AML-193 (cell line): Measurements from ENCODE around the gene ZBTB7C.
"Not testable (repeated sequence)": the region's sequence is repeated elsewhere in the genome, so short reads cannot be mapped to it uniquely, and the experiment has no call there.

Source experiments
- DNase-seq, 2 experiments: peaks; one replicate each; lab custom pipeline; 2025; lab: John Stamatoyannopoulos, UW

Gene ZBTB7C

GRCh38 chr18:48408727-48409590 is at the start of gene ZBTB7C:
ZBTB7C (minus strand) TSS chr18:48409383.
- no peak for DNase-seq

- no peak for DNase-seq
Measured at GRCh38 chr18:48456838-48457237, 47.7 kb upstream of the ZBTB7C start.

DNA sequence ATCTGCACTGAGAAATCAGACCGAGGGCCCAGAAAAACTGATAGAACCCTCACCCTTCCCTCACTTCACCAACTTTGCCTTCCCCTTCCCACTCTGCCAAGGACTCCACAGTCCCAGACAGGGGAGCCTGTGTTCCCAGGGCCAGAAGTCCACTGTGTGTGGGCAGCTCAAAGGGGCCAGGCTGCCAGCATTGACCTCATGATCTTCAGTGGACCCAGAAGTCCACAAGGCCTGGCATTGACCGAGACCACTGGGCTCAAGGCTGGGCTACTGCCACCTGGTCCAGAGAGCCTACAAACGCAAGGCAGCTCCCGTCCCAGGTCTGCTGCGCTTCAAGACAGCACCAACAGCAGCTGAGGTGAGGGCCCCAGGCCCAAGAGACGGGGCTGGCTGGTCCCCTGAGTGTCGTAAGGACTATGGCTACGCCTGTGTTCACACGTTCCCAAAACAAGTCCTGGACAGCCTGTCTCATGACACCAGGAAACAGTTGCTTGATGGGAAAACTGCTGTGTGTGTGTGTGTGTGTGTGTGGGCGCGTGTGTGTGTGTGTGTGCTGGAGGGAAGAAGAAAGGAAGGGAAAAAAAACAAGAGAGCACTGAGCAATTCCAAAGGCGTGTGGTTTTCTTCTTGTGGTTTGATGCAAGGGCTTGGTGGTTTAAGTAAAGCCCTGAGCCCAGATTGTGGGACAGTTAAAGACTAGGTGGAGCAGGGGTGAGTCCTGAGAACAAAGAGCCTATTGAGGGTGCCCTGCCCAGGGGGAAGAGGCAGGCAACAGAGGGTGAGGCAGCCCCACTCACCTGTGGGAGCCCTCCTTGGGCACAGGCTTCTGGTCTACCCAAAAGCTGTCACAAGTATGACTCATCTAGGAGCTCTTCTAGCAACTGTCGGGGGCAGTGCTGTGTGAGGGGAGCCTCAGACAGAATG is 46.6 kb upstream of the ZBTB7C start:
- peak; percentile 22 to 30 for DNase-seq

DNA sequence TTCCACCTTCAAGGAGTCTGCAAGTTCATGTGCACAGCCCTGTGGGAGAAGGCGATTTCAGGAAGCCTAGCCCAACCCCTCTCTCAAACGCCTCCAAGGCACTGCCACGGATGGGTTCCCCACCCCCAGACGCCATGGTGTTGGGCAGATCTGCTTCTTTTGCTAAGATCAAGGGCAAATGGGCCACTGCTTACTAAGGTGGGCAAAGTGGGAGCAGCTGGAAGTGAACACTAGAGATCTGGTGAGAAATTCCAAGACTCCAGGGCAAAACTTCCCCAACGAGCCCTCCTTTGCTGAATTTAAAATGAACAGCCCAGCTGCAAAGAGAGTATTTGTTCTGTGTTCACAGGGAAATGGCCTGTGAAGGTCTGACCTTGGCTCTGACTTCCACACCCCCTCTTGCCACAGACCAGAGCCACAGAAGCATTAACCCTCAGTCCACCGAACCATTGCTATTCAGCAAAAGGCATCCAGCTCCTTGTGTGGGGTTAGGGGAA is 45.1 kb upstream of the ZBTB7C start:
- DNase-seq, result no peak

DNA sequence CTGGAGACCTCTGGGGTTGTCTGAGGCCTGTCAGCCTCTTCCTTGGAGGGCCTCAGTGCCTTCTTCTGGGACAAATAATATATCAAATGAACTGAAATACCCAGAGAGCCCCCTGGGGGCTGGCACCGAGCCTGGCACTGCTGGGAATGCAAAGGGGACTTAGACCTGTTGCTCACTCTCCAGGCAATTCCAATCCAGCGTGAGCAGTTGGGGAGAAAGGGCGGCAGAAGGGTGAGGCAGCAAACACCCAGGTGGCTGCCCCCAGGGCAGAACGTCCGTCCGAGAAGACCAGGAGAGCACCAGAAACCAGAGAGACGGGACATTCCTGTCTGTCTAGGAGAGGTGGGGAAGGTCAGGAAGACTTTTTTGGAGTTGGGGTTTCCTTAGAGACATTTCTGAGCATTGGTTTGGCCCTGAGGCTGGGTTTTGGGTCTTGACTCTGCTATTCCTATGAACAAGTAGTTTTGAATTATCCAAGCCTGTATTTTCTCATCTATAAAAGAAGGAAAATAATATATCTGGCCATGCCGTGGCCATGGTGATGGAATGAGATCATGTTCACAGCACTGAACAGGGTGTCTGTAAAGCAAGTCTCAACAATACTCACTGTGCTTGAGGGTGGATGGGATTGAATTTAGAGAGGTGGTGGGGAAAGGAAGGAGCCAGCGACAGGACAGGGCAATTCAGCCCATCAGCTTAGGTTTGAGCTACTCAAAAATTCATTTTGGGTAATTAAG is 44.3 kb upstream of the ZBTB7C start:
- DNase-seq, result no peak

DNA sequence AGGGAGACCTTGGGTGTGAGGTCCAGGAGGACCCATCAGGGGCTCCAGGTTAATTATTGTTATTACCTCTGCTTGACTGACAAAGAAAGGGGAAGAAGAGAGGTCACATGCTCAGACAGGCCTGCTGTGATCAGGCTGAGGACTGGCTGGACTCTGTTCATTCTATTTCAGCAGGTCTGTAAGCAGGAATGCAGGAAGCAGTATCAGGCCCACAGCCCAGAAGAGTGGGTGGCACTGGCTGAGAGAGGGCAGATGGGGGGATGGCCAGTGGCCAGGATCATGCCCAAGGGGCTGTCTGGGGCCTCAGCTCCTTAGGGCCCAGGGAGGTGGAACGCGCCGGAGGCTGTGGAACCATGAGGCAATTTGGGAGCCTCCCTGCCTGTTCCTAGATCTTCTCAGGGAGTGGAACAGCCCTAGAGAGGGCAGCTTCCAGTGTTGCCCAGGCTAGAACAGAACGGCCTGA is 43.7 kb upstream of the ZBTB7C start:
- DNase-seq, result no peak

DNA sequence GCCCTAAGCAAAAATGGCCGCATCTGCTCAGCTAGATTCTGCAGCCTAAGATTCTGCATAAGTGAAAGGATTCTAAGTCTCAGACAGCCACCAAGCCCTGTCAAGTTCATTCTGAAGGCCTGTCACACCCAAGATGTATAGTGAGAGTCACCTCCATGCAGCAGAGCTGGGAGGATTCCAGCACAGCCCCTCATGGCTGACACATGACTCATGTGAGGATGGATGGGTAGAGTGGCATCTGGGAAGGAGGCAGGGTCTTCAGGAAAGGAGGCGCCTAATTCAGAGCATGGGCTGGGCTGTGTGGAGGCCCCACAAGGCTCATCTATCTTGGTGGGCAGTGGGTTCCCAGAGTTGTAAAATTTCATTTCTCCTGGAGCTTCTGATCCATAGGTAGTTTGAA is 41.5 kb upstream of the ZBTB7C start:
- no peak for DNase-seq

DNA sequence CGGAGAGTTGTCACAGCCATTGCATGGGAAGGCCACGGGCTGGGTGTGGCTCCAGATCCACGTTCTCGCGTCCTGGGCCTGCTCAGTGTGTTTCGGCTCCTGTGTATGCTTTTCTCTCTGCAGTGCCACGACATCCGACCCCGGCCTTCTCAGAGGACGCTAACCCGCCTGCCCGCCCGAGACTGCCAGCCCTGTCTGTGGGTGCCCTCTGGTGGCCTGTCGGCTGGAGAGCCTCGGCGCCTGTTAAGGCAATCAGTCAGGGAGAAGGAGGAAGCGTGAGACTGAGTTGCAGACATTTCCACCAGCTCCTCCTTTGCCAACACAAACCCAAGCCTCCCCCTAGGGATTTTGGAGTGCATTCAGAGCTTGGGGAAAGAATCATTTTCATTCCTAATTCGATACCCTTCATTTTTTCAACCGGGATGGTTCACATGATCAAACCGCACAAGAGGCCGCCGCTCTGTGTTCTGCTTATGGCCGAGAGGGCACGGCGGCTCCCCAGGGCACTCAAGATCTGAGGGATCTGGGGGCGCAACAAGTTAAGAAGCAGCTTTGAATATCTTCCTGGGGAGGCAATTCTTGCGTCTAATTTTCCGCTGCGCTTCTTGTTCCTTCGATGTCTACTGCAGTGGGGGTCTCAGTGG is 37.5 kb upstream of the ZBTB7C start:
- DNase-seq, result peak; percentile 72 to 84

DNA sequence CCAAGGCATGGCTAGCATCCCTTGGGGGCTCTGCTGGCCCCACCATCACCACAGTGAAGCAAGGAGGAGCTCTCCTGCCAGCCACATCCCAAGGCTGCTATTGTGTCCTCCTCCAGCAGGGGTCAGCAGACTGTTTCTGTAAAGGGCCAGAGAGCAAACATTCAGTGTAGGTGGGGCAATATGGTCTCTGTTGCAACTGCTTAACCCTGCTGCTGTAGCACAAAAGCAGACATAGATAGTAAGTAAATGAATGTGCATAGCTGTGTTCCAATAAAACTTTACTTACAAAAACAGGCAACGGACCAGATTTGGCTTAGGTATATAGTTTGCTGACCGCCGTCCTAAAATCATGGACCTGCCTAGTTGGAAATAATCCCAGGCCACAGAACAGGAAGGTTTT is 36.4 kb upstream of the ZBTB7C start:
- DNase-seq, result peak; percentile 86

DNA sequence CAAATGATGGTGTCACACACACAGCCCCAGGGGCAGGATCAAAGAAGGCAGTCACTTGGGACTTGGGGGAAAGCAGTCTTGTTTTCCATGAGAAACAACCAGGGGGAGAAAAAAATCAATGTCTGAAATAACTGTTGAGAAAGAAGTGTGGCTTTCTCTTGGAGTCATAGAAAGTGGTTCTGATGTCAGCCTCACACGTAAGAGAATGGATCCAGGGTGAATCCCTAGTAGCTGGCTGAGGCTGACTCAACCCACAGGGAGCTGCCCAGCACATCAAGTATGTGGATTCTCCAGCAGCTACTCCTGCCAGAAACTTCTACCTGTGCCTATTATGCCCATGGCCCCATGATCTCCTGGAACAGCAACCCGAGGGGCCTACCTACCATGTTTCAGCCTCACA is 33.6 kb upstream of the ZBTB7C start:
- no peak for DNase-seq

DNA sequence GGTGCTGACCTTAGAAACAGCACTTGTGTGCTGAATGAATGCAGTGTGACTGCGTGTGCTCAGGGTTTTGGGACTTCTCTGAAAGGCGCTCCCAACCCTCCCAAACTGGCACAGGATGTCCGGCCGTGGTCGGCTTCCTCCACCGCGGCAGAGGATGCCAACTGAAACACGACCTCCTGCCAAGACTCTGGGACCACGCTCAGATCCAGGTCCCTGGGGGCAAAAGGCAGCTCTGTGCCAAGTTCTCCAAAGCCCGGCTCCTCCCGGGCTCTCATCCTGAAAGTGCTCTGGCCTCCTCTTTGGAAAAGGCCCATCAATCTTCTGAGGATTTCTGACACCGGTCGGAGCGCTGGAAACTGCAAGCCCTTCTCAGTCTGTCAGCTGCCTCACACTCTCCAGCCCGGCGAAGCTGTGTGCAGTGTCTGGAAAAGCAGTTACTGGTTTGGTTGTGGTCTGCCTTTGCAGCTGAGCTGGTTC is 32.3 kb upstream of the ZBTB7C start:
- DNase-seq, result no peak

GRCh38 chr18:48440924-48441323 is 31.7 kb upstream of the ZBTB7C start:
- DNase-seq, result no peak

DNA sequence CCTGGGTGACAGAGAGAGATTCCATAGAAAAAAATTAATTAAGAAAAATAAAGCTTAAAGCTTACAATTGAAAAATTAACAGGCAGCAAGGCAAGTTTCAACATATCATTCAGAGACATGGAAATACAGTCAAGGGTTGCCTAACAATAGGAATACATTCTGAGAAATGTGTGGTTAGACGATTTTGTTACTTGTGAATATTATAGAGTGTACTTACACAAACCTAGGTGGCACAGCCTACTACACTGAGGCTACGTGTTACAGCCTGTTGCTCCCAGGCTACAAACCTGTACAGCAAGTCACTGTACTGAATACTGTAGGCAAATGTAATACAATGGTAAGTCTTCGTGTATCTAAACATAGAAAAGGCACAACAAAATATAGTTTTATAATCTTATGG is 27.7 kb upstream of the ZBTB7C start:
- DNase-seq, result no peak

DNA sequence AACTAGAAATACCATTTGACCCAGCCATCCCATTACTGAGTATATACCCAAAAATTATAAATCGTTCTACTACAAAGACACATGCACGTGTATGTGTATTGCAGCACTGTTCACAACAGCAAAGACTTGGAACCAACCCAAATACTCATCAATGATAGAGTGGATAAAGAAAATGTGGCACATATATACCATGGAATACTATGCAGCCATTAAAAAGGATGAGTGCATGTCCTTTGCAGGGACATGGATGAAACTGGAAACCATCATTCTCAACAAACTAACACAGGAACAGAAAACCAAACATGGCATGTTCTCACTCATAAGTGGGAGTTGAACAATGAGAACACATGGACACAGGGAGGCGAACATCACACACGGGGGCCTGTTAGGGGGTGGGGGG is 25.2 kb upstream of the ZBTB7C start:
- DNase-seq, result not testable (repeated sequence)

DNA sequence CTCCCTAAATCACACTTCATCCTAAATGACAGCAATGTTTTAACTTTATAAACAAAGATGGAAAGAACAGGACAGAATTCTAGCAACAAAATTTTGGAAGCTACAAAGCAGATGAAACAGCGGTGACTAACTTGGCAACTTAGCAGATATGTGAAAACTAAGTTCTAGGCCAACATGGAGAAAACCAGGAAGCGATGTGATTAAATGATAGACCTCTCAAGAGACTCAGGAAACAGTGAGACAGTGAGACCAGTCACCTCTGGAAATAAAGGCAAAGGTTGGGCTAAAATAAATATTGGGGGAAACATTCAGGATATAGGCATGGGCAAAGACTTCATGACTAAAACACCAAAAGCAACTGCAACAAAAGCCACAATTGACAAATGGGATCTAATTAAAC is 24.4 kb upstream of the ZBTB7C start:
- no peak for DNase-seq

DNA sequence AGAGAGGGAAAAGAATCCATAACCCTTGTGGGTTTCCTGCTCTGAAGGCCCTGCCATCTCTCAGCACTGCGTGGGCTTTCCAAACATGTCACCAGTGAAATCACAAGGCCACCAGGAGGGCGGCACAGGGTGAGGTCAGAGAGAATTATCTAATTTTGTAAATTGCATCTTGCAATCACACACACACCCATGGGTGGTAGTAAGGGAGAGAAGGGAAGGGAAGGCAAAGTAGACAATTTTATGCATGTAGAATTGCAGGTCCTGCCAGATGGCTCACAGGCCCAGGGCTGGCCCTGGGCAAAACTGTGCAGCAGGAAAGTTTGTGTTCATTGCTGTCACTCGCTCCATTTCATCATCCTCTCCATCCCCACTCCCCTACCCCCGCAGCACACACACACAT is 21.0 kb upstream of the ZBTB7C start:
- no peak for DNase-seq

- no peak for DNase-seq
Measured at GRCh38 chr18:48428475-48429177, 19.4 kb upstream of the ZBTB7C start.

DNA sequence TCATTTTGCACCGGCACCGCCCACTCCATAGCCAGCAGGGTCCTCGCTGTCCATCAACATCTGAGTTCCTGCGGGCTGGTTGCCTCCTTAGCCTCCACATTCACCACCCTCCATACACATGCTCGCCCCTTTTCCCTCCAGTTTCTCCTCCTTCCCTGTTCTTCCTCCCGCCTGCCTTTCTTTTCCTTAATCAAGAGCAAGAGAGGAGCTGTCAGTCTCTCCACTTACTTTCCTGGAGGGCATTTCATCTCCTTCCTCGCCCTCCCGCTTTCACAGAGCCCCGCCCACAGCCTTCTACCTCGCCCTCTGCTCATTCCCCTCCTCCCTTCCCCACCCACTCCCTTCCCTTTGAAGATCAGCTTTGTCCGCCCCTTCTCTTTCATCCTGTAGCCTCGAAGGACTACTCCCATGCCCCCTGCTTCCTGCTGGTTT is 13.8 kb upstream of the ZBTB7C start:
- DNase-seq, result no peak

DNA sequence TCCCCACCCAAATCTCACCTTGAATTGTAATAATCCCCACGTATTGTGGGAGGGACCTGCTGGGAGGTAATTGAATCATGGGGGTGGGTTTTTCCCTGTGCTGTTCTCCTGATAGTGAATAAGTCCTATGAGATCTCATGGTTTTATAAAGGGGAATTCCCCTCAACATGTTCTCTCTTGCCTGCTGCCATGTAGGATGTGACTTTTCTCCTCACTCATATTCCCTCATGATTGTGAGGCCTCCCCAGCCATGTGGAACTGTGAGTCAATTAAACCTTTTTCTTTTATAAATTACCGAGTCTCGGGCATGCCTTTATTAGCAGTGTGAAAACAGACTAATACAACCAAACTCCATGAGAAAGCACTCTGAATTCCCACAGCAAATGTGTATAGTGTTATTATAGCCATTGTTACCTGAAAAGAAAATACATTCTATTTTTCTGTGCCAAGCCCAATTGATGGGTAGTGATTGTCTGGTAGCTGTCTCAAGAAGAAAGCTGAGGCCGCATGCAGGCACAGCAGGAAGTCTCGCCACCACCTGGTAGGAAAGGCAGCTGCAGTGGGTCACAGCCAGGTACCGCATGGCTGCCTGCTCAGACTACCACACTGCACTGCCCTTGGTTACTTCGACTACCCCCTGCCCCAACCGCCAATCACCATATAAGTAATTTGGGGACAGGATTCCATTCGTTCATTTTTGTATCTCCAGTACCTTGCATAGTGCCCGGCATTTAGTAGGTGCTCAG is 10.3 kb upstream of the ZBTB7C start:
- DNase-seq, result no peak
